Gastroesophageal sphincter (tissue), 4 donors: ENCODE measurements around the gene ACAA1. TPM values are rescaled to one million over a fixed set of nuclear protein-coding genes. Genes with fewer than 3 reads are reported as not detected.

ENCODE experiments used
- ATAC-seq: fragments of 150-250 bp; one replicate; pipeline ENCODE4 v1.9.1; 2016; ENCODE audit warnings: mild to moderate bottlenecking, moderate library complexity
- H3K27ac ChIP-seq, 4 donors: fragments of 200-600 bp; sonication (generic) in 3 of 4; 1 replicate in 3 of 4; 2 replicates in 1 of 4; pipeline ENCODE4 v1.5.1; 2016 to 2019
- H3K27me3 ChIP-seq: fragments of 200-600 bp; sonication (generic); one replicate; pipeline ENCODE4 v1.5.1; 2019
- H3K36me3 ChIP-seq, 2 donors: fragments of 200-600 bp; sonication (generic); one replicate each; pipeline ENCODE4 v1.5.1; 2019; ENCODE audit warnings: control low read depth in 1 of 2
- H3K4me1 ChIP-seq, 3 donors: fragments of 200-600 bp; sonication (generic); 1 replicate in 2 of 3; 2 replicates in 1 of 3; pipeline ENCODE4 v1.5.1; 2016 to 2019; ENCODE audit warnings: control low read depth in 2 of 3
- H3K4me3 ChIP-seq, 2 donors: fragments of 200-600 bp; sonication (generic); one replicate each; pipeline ENCODE4 v1.5.1; 2019; ENCODE audit warnings: mild to moderate bottlenecking in 1 of 2, moderate library complexity in 1 of 2
- H3K9me3 ChIP-seq, 3 donors: fragments of 200-600 bp; sonication (generic); one replicate each; pipeline ENCODE4 v1.5.1; 2017 to 2019; ENCODE audit warnings: control low read depth in 2 of 3
- EP300 ChIP-seq: sonication (generic); formaldehyde crosslinking; IDR thresholded peaks from one replicate; pipeline ENCODE4 v1.6.1; 2017; ENCODE audit warnings: antibody characterized with exemption, mild to moderate bottlenecking
- POLR2A ChIP-seq, 2 donors: fragments of 450-650 bp; IDR thresholded peaks; one replicate each; pipeline ENCODE4 v1.6.1; 2017; ENCODE audit warnings: antibody characterized with exemption in 2 of 2, mild to moderate bottlenecking in 2 of 2, moderate library complexity in 1 of 2
- POLR2AphosphoS5 ChIP-seq: sonication (generic); formaldehyde crosslinking; IDR thresholded peaks from one replicate; pipeline ENCODE4 v1.6.1; 2017; ENCODE audit warnings: antibody characterized with exemption
- WGBS, 2 donors: methylation state at CpG; one replicate each; pipeline ENCODE4 v1.1.5; 2018; ENCODE audit warnings: low coverage in 1 of 2; 5-methylcytosine and 5-hydroxymethylcytosine counted together
- total RNA-seq, 4 donors: library from RNA; depleted of rRNA; stranded (reverse); fragments of >200 nt; gene quantifications; one replicate each; pipeline ENCODE4 v1.1.0, GENCODE V29; 2016
- TF ChIP-seq, protein P1 (sequence below), 4 experiments: fragments of 200-600 bp in 2 of 4; fragments of 450-650 bp in 2 of 4; sonication (generic) in 1 of 4; IDR thresholded peaks; one replicate each; pipeline ENCODE4 v1.5.1; 2017 to 2019; ENCODE audit warnings: antibody characterized with exemption in 4 of 4, mild to moderate bottlenecking in 2 of 4, moderate library complexity in 2 of 4

ACAA1 gene
- total RNA-seq, 4 donors from 2014 or later = 28.3 to 46.6 (median 41.2) TPM

DNA sequence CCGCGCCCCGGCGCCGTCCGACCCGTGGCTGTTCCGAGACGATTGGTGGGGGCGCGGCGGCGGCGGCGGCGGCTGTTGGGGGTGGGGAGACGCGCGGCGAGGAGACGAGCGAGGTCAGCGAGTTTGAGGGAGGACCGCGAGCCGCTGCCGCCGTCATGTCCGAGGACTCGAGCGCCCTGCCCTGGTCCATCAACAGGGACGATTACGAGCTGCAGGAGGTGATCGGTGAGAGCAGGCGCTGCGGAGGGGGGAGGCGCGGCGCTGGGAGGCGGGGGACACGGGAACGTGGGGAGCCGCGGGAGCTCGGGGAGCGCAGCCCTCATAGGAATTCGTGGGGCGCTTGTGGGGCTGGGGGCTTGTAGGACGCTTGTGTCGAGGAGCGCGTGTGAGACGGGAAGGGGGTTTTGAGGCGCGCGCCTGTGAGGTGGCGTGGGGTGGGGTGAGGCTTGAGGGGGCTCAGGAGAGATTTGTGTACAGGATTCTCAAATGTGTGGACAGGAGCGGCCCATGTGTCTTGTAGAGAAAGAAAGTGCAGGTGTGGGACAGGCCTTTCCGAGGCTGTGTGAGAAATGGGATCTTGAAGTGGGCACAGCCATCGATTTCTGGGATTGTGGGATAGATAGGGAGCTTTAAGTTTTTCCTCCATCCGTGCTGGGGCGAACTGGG is 28.9 kb upstream of the ACAA1 start:
- 0 to 1% methylated on average over 11 to 16 of the region's 62 CpGs for WGBS, 2 donors

DNA sequence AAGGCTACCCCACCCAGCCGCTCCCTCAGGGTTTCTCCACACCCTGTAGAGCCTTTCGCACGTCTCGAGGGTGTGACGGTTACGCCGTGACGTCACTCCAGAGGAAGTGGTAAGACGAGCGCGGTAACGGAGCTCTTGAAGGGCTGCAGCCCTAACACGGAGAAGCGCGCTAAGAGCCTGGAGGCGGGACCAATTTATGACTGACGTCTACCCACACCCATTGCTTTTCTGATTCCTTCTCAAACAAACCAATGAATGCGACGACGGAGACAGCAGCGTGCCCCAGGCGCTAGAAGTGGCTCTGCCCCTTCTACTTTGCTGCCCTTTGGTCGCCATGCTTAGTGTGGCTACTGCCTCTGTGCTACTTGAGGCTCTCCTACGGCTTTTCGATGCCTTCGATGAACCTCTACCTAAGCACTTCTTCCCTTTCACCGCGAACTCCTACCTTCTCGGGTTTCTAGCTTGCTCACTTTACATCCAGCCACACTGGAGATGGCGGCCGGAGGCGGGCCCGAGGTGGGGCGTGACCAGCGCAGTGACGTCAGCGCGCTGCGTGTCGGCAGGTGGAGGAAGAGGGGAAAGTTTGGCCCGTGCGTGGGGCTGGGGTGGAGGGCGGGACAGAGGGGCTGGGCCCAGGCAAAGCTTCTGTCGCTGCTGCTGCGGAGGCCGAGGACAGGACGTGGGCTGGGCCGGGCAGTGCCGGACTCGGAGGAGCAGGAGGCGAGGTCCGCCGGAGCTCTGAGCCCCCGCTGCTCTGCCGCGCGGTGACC is 28.2 kb upstream of the ACAA1 start, which contains the start of gene OXSR1:
Gene OXSR1 (plus strand): TSS at position 586 of the 770 bp plus-strand sequence. CDS start 340 bp downstream, outside the sequence.
- Histone ChIP-seq H3K4me3 (peak within 1 kb of the TSS; percentile 87 to 94), H3K4me1 (peaks cover 0 to 48% (median 5%) of the 10 kb centered on the region in 3 donors), H3K27me3 (no peaks in the 10 kb centered on the region), H3K27ac (peak within 1 kb of the TSS; percentile 91 to 99 (median 96)), H3K36me3 (no peaks in the 10 kb centered on the region), H3K9me3 (no peaks in the 10 kb centered on the region)
- TF ChIP-seq POLR2A (IDR thresholded peaks at IDR 0.05) (peak; percentile 79 to 81), EP300 (no peak), POLR2AphosphoS5 (peak; percentile 91)
- TF ChIP-seq, protein P1, sequence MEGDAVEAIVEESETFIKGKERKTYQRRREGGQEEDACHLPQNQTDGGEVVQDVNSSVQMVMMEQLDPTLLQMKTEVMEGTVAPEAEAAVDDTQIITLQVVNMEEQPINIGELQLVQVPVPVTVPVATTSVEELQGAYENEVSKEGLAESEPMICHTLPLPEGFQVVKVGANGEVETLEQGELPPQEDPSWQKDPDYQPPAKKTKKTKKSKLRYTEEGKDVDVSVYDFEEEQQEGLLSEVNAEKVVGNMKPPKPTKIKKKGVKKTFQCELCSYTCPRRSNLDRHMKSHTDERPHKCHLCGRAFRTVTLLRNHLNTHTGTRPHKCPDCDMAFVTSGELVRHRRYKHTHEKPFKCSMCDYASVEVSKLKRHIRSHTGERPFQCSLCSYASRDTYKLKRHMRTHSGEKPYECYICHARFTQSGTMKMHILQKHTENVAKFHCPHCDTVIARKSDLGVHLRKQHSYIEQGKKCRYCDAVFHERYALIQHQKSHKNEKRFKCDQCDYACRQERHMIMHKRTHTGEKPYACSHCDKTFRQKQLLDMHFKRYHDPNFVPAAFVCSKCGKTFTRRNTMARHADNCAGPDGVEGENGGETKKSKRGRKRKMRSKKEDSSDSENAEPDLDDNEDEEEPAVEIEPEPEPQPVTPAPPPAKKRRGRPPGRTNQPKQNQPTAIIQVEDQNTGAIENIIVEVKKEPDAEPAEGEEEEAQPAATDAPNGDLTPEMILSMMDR (IDR thresholded peaks at IDR 0.05) = no peak
- WGBS, 2 donors = 0 to 2% methylated on average over 7 to 9 of the region's 57 CpGs
- peak; percentile 96 for ATAC-seq

More for the DNA sequence above, 28.9 kb upstream of the ACAA1 start:
- Histone ChIP-seq H3K36me3 (no peaks in the 10 kb centered on the region), H3K4me1 (peaks cover 0 to 54% (median 5%) of the 10 kb centered on the region in 3 donors), H3K27ac (peak overlapping the region; percentile 91 to 99 (median 96)), H3K4me3 (peak overlapping the region; percentile 87 to 94), H3K9me3 (no peaks in the 10 kb centered on the region), H3K27me3 (no peaks in the 10 kb centered on the region)
- no peak for TF ChIP-seq POLR2A (IDR thresholded peaks at IDR 0.05)
- TF ChIP-seq, protein P1 (IDR thresholded peaks at IDR 0.05) = peak in 1 of 4 experiments; percentile 20
- ATAC-seq = peak; percentile 17

DNA sequence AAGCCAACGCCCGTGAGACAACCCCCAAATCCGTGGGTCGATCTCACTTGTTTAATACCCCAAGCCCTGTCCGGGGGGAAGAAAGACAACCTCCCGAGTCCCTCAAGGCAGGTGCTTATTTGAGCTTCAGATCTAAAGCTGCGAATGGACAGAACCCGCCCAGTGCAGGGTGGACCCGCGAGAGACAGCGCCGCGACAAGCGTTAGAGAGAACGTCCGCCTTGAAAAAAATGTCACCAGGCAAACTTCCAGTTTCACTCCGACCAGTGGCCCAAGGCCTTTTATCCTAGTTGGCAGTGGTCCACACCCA is 27.7 kb upstream of the ACAA1 start:
- H3K9me3 ChIP-seq = no peaks in the 10 kb centered on the region
- peak overlapping the region; percentile 87 to 94 for H3K4me3 ChIP-seq
- H3K27ac ChIP-seq = peak overlapping the region; percentile 87 to 99 (median 96)
- no peak for TF ChIP-seq POLR2A (IDR thresholded peaks at IDR 0.05)
- TF ChIP-seq EP300 = no peak
- TF ChIP-seq, protein P1 (IDR thresholded peaks at IDR 0.05) = no peak
- no peak for TF ChIP-seq POLR2AphosphoS5
- H3K36me3 ChIP-seq = no peaks in the 10 kb centered on the region
- WGBS, 2 donors = 0 to 1% methylated on average over 1 to 10 of the region's 17 CpGs
- H3K27me3 ChIP-seq = no peaks in the 10 kb centered on the region
- H3K4me1 ChIP-seq = peaks cover 0 to 45% (median 5%) of the 10 kb centered on the region in 3 donors
- ATAC-seq = no peak

- no peaks in the 10 kb centered on the region for H3K27me3 ChIP-seq
- no peaks in the 10 kb centered on the region for H3K9me3 ChIP-seq
- no peak for ATAC-seq
- peak overlapping the region; percentile 87 to 99 (median 96) for H3K27ac ChIP-seq
- H3K4me1 ChIP-seq = peaks cover 0 to 39% (median 5%) of the 10 kb centered on the region in 3 donors
- WGBS, 2 donors = 81 to 90% methylated on average over 3 to 13 of the region's 24 CpGs
- no peaks in the 10 kb centered on the region for H3K36me3 ChIP-seq
- TF ChIP-seq POLR2A (IDR thresholded peaks at IDR 0.05) (no peak), POLR2AphosphoS5 (no peak), EP300 (no peak)
- TF ChIP-seq, protein P1 (IDR thresholded peaks at IDR 0.05) = no peak
- H3K4me3 ChIP-seq = peak overlapping the region; percentile 87 to 94
Measured at GRCh38 chr3:38163841-38164642, 27.1 kb upstream of the ACAA1 start.
